Fibroblast of lung (primary cell): Measurements from ENCODE around the gene PEX11G.

ENCODE experiments used
- EZH2 ChIP-seq: IDR thresholded peaks from 2 replicates; pipeline ENCODE4 v1.5.1; 2012; ENCODE audit warnings: low read length, control low read depth, mild to moderate bottlenecking; ENCODE audit errors: missing control alignments
- TF ChIP-seq, protein P1 (sequence below), 2 donors: IDR thresholded peaks in 1 of 2; conservative IDR thresholded peaks in 1 of 2; 1 replicate in 1 of 2; 2 replicates in 1 of 2; pipeline ENCODE4 v1.5.1; 2011 to 2012; ENCODE audit warnings: low read length in 2 of 2, control low read depth in 1 of 2, inconsistent platforms in 1 of 2, low read depth in 1 of 2, mild to moderate bottlenecking in 1 of 2

- TF ChIP-seq, protein P1, sequence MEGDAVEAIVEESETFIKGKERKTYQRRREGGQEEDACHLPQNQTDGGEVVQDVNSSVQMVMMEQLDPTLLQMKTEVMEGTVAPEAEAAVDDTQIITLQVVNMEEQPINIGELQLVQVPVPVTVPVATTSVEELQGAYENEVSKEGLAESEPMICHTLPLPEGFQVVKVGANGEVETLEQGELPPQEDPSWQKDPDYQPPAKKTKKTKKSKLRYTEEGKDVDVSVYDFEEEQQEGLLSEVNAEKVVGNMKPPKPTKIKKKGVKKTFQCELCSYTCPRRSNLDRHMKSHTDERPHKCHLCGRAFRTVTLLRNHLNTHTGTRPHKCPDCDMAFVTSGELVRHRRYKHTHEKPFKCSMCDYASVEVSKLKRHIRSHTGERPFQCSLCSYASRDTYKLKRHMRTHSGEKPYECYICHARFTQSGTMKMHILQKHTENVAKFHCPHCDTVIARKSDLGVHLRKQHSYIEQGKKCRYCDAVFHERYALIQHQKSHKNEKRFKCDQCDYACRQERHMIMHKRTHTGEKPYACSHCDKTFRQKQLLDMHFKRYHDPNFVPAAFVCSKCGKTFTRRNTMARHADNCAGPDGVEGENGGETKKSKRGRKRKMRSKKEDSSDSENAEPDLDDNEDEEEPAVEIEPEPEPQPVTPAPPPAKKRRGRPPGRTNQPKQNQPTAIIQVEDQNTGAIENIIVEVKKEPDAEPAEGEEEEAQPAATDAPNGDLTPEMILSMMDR (conservative IDR thresholded peaks at IDR 0.05 in 1 of 2, IDR thresholded peaks at IDR 0.05 in 1 of 2; ENCODE audit: low read depth in 1 of 2, low read length in 2 of 2) = no peak
- TF ChIP-seq EZH2 = no peak
Observed at GRCh38 chr19:7441468-7442146, 47.2 kb downstream of the PEX11G start.
